Esophagus muscularis mucosa (tissue), 4 donors: Measurements from ENCODE around the gene AKT1.
"Not testable (repeated sequence)": the region's sequence is repeated elsewhere in the genome, so short reads cannot be mapped to it uniquely, and the experiment has no call there.

Experiments used
- EP300 ChIP-seq: sonication (generic); formaldehyde crosslinking; IDR thresholded peaks from one replicate; pipeline ENCODE4 v1.6.1; 2017; ENCODE audit warnings: antibody characterized with exemption
- POLR2AphosphoS5 ChIP-seq, 2 donors: sonication (generic); formaldehyde crosslinking; IDR thresholded peaks; one replicate each; pipeline ENCODE4 v1.6.1; 2017; ENCODE audit warnings: antibody characterized with exemption in 2 of 2
- TF ChIP-seq, protein P1 (sequence below), 3 experiments: fragments of 200-600 bp in 2 of 3; fragments of 450-650 bp in 1 of 3; sonication (generic) in 2 of 3; IDR thresholded peaks; one replicate each; pipeline ENCODE4 v1.5.1; 2017 to 2019; ENCODE audit warnings: antibody characterized with exemption in 3 of 3, mild to moderate bottlenecking in 2 of 3, moderate library complexity in 1 of 3

DNA sequence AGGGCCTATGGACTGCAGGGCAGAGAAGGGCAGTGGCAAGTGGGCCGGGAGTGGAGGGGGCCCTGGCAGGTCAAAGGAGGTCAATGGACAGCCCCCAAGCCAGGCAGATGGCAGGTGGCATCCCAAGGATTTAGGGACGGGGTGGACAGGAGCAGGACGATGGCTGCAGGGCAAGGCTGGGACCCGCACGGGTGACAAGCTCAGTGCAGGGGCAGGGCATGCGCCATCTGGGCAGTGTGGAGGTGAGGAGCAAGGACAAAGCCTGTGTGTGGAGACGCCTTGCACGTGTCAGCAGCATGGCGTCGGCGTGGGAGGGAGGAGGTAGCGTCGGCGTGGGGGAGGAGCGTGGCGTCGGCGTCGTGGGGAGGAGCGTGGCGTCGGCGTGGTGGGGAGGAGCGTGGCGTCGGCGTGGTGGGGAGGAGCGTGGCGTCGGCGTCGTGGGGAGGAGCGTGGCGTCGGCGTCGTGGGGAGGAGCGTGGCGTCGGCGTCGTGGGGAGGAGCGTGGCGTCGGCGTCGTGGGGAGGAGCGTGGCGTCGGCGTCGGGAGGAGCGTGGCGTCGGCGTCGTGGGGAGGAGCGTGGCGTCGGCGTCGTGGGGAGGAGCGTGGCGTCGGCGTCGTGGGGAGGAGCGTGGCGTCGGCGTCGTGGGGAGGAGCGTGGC, 66.2 kb downstream of the AKT1 start:
- TF ChIP-seq, protein P1, sequence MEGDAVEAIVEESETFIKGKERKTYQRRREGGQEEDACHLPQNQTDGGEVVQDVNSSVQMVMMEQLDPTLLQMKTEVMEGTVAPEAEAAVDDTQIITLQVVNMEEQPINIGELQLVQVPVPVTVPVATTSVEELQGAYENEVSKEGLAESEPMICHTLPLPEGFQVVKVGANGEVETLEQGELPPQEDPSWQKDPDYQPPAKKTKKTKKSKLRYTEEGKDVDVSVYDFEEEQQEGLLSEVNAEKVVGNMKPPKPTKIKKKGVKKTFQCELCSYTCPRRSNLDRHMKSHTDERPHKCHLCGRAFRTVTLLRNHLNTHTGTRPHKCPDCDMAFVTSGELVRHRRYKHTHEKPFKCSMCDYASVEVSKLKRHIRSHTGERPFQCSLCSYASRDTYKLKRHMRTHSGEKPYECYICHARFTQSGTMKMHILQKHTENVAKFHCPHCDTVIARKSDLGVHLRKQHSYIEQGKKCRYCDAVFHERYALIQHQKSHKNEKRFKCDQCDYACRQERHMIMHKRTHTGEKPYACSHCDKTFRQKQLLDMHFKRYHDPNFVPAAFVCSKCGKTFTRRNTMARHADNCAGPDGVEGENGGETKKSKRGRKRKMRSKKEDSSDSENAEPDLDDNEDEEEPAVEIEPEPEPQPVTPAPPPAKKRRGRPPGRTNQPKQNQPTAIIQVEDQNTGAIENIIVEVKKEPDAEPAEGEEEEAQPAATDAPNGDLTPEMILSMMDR (IDR thresholded peaks at IDR 0.05) = not testable (repeated sequence)
- TF ChIP-seq EP300; POLR2AphosphoS5 (IDR thresholded peaks at IDR 0.05): not testable (repeated sequence)
